Loucy (cell line): ENCODE data around the gene FRMD4A.

ENCODE experiments used
- CTCF ChIP-seq: fragments of 200-600 bp; sonication (generic); conservative IDR thresholded peaks from 2 replicates; pipeline ENCODE4 v1.5.1; 2014; ENCODE audit warnings: mild to moderate bottlenecking, antibody characterized with exemption, low read length
- EZH2phosphoT487 ChIP-seq: fragments of 200-600 bp; IDR thresholded peaks from 2 replicates; pipeline ENCODE4 v1.6.1; 2018; ENCODE audit warnings: antibody characterized with exemption, mild to moderate bottlenecking, moderate library complexity, borderline replicate concordance

GRCh38 chr10:14362104-14362503, 31.4 kb upstream of the FRMD4A start:
- TF ChIP-seq CTCF (no peak), EZH2phosphoT487 (no peak)
